Lung (tissue), 12 donors: ENCODE data around the gene GNPDA1. TPM values are rescaled to one million over a fixed set of nuclear protein-coding genes. Genes with fewer than 3 reads are reported as not detected.

ENCODE experiments used
- ATAC-seq: fragments of 200-7000 bp; cut with Tn5 transposase; one replicate; pipeline ENCODE4 v1.9.1; 2020; ENCODE audit warnings: moderate number of reproducible peaks; ENCODE audit not compliant: insufficient read depth, low FRiP score
- DNase-seq, 3 donors: peaks; one replicate each; pipeline ENCODE4 v3.0.0-alpha.2; 2013 to 2017
- H3K27ac ChIP-seq, 2 donors: one replicate each; pipeline ENCODE4 v1.5.1; 2013; ENCODE audit warnings: mild to moderate bottlenecking in 2 of 2, moderate library complexity in 2 of 2, control low read depth in 1 of 2, inconsistent platforms in 1 of 2, low read depth in 1 of 2, low read length in 1 of 2
- H3K27me3 ChIP-seq, 3 donors: one replicate each; pipeline ENCODE4 v1.5.1; 2013; ENCODE audit warnings: low read length in 2 of 3; ENCODE audit not compliant: control insufficient read depth in 3 of 3, insufficient read depth in 3 of 3
- H3K36me3 ChIP-seq, 4 donors: one replicate each; pipeline ENCODE4 v1.5.1; 2013; ENCODE audit warnings: low read length in 4 of 4, mild to moderate bottlenecking in 1 of 4, moderate library complexity in 1 of 4; ENCODE audit not compliant: control insufficient read depth in 4 of 4, insufficient read depth in 4 of 4
- H3K4me1 ChIP-seq, 5 donors: one replicate each; pipeline ENCODE4 v1.5.1; 2013; ENCODE audit warnings: low read length in 5 of 5, mild to moderate bottlenecking in 2 of 5, moderate library complexity in 1 of 5; ENCODE audit not compliant: control insufficient read depth in 5 of 5, insufficient read depth in 5 of 5
- H3K4me3 ChIP-seq: one replicate; pipeline ENCODE4 v1.5.1; 2013; ENCODE audit warnings: mild to moderate bottlenecking, control low read depth, moderate library complexity
- H3K9ac ChIP-seq, 2 donors: one replicate each; pipeline ENCODE4 v1.5.1; 2013; ENCODE audit warnings: low read length in 2 of 2, control low read depth in 1 of 2; ENCODE audit not compliant: insufficient read depth in 1 of 2
- H3K9me3 ChIP-seq, 4 donors: one replicate each; pipeline ENCODE4 v1.5.1; 2013; ENCODE audit warnings: low read length in 3 of 4, mild to moderate bottlenecking in 1 of 4, moderate library complexity in 1 of 4; ENCODE audit not compliant: control insufficient read depth in 4 of 4, insufficient read depth in 3 of 4
- WGBS, 2 donors: extraction: QIAGEN DNeasy Blood & Tissue Kit; methylation state at CpG; one replicate each; pipeline ENCODE4 v1.1.7; 2013; 5-methylcytosine and 5-hydroxymethylcytosine counted together
- polyA plus RNA-seq, 2 donors: library from polyadenylated mRNA; stranded (reverse); fragments of 200-250 nt; gene quantifications; one replicate each; pipeline ENCODE4 v1.2.1, GENCODE V29; 2013
- total RNA-seq, 2 donors: library from RNA; depleted of rRNA in 1 of 2; stranded (reverse); fragments of >200 nt in 1 of 2; gene quantifications; one replicate each; pipeline ENCODE4 v1.2.1, GENCODE V29; 2014 to 2021
- TF ChIP-seq, protein P1 (sequence below): IDR thresholded peaks from 2 replicates; pipeline ENCODE4 v1.5.1; 2012; ENCODE audit warnings: mild to moderate bottlenecking; ENCODE audit errors: control extremely low read depth, extremely low read depth
- donor health status: control.
- donor health status: control.
- donor health status: Bipolar disorder and iron deficiency.
- donor health status: healthy.
- donor health status: DM: yes; HTN: yes; CAD: no.

Gene GNPDA1
- total and polyA plus RNA-seq, 4 donors = 23.3 to 51.4 (median 31.3) TPM

DNA sequence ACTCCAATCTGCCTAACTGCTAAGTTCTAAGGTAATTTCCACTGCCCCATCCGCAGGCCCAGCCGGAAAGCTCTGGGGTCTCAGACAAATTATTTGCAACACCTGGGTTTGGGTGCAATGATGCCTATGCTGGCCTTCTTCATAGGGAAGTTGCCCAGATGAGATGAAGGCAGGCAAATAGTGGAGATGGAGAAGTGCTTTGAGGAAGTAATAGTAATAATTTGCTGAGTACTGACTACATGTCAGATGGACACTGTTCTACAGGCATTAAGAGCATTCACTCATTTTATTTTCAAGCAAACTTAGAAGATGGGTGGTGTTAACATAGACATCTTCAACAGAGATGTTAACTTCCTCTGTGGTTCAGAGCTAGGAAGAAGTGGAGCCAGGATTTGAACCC, 58.6 kb downstream of the GNPDA1 start:
- 70 to 79% methylated on average over 2 of the region's 2 CpGs for WGBS, 2 donors
- H3K36me3 ChIP-seq = peaks cover 0 to 8% (median 1%) of the 10 kb centered on the region in 4 donors
- H3K4me1 ChIP-seq = peaks cover 0 to 16% (median 6%) of the 10 kb centered on the region in 5 donors
- DNase-seq = no peak
- H3K4me3 ChIP-seq = no peak overlapping the region
- H3K9me3 ChIP-seq = no peaks in the 10 kb centered on the region
- H3K9ac ChIP-seq = no peak overlapping the region
- H3K27ac ChIP-seq = no peak overlapping the region
- ATAC-seq = no peak
- no peaks in the 10 kb centered on the region for H3K27me3 ChIP-seq
- TF ChIP-seq, protein P1, sequence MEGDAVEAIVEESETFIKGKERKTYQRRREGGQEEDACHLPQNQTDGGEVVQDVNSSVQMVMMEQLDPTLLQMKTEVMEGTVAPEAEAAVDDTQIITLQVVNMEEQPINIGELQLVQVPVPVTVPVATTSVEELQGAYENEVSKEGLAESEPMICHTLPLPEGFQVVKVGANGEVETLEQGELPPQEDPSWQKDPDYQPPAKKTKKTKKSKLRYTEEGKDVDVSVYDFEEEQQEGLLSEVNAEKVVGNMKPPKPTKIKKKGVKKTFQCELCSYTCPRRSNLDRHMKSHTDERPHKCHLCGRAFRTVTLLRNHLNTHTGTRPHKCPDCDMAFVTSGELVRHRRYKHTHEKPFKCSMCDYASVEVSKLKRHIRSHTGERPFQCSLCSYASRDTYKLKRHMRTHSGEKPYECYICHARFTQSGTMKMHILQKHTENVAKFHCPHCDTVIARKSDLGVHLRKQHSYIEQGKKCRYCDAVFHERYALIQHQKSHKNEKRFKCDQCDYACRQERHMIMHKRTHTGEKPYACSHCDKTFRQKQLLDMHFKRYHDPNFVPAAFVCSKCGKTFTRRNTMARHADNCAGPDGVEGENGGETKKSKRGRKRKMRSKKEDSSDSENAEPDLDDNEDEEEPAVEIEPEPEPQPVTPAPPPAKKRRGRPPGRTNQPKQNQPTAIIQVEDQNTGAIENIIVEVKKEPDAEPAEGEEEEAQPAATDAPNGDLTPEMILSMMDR = no peak

- TF ChIP-seq, protein P1 = no peak
Observed at GRCh38 chr5:141952020-141952419, 60.8 kb downstream of the GNPDA1 start.

GRCh38 chr5:141951332-141951781, 61.5 kb downstream of the GNPDA1 start:
- 34 to 38% methylated on average over 9 of the region's 9 CpGs for whole genome bisulfite sequencing, 2 donors

More at GRCh38 chr5:141952020-141952419, 60.8 kb downstream of the GNPDA1 start:
- Histone ChIP-seq H3K27ac (peak overlapping the region in 1 of 2 donors; percentile 37), H3K36me3 (peaks cover 0 to 9% (median 1%) of the 10 kb centered on the region in 4 donors), H3K4me1 (peaks cover 0 to 13% (median 2%) of the 10 kb centered on the region in 5 donors), H3K4me3 (no peak overlapping the region), H3K9ac (no peak overlapping the region), H3K9me3 (no peaks in the 10 kb centered on the region), H3K27me3 (no peaks in the 10 kb centered on the region)
- peak in 1 of 3 donors; percentile 33 for DNase-seq
- WGBS, 2 donors = 33 to 55% methylated on average over 2 of the region's 2 CpGs
- ATAC-seq = no peak

More at GRCh38 chr5:141951332-141951781, 61.5 kb downstream of the GNPDA1 start:
- H3K9me3 ChIP-seq = no peaks in the 10 kb centered on the region
- ATAC-seq = no peak
- peaks cover 0 to 11% (median 1%) of the 10 kb centered on the region in 4 donors for H3K36me3 ChIP-seq
- peaks cover 0 to 12% (median 2%) of the 10 kb centered on the region in 5 donors for H3K4me1 ChIP-seq
- H3K27ac ChIP-seq = peak overlapping the region in 1 of 2 donors; percentile 65
- H3K27me3 ChIP-seq = no peaks in the 10 kb centered on the region
- DNase-seq = peak; percentile 55 to 85 (median 71)
- TF ChIP-seq, protein P1 = no peak
- no peak overlapping the region for H3K4me3 ChIP-seq
- no peak overlapping the region for H3K9ac ChIP-seq

Other genes with a start within 250 kb of the GNPDA1 start
- gene PCDH1, start 134.6 kb downstream of the GNPDA1 start, total RNA-seq = 10 to 100 TPM; 43.6 to 70.2 TPM
- gene PCDH1, start 134.6 kb downstream of the GNPDA1 start, polyA plus RNA-seq = 10 to 100 TPM; 18.2 to 45.1 TPM
- gene DELE1, start 89.2 kb downstream of the GNPDA1 start, total RNA-seq = 100 to 1,000 TPM in 1 of 2 donors, 10 to 100 TPM in 1; 89.1 to 141 TPM
- 10 to 100 TPM; 46.3 to 49.3 TPM for gene DELE1, start 89.2 kb downstream of the GNPDA1 start, polyA plus RNA-seq
- gene PCDH12, start 54.8 kb downstream of the GNPDA1 start, total RNA-seq = 10 to 100 TPM; 17.0 to 34.2 TPM
- 1 to 10 TPM; 3.9 to 5.6 TPM for gene PCDH12, start 54.8 kb downstream of the GNPDA1 start, polyA plus RNA-seq
- gene RNF14, start 43.9 kb downstream of the GNPDA1 start, total RNA-seq = 10 to 100 TPM; 53.3 to 66.0 TPM
- 10 to 100 TPM; 16.8 to 36.9 TPM for gene RNF14, start 43.9 kb downstream of the GNPDA1 start, polyA plus RNA-seq
- 100 to 1,000 TPM in 1 of 2 donors, 10 to 100 TPM in 1; 66.8 to 106 TPM for gene NDFIP1, start 95.8 kb upstream of the GNPDA1 start, total RNA-seq
- gene NDFIP1, start 95.8 kb upstream of the GNPDA1 start, polyA plus RNA-seq = 10 to 100 TPM; 31.5 to 70.1 TPM